ENCODE data around the gene LYST.
"Not testable (repeated sequence)": the region's sequence is repeated elsewhere in the genome, so short reads cannot be mapped to it uniquely, and the experiment has no call there.

Gene LYST

GRCh38 chr1:235790123-235790522, 76.6 kb downstream of the LYST start:
- peaks cover 3 to 18% of the 10 kb centered on the region in 2 donors for H3K36me3 ChIP-seq (ENCODE audit: control insufficient read depth in 2 of 2, insufficient read depth in 2 of 2, low read length in 2 of 2)
- no peak overlapping the region for H3K4me3 ChIP-seq (ENCODE audit: low read length in 2 of 2)
- no peaks in the 10 kb centered on the region for H3K9me3 ChIP-seq (ENCODE audit: control insufficient read depth in 2 of 2, low read length in 2 of 2)
- no peaks in the 10 kb centered on the region for H3K27me3 ChIP-seq (ENCODE audit: control insufficient read depth in 1 of 2, insufficient read depth in 2 of 2, low read length in 2 of 2)
- no peak overlapping the region for H3K27ac ChIP-seq (ENCODE audit: low read length)
- H3K4me1 ChIP-seq (ENCODE audit: control insufficient read depth, insufficient read depth, low read length) = no peaks in the 10 kb centered on the region
- no peak overlapping the region for H3K9ac ChIP-seq (ENCODE audit: low read length in 2 of 2)

- H3K36me3 ChIP-seq (ENCODE audit: control insufficient read depth in 2 of 2, insufficient read depth in 2 of 2, low read length in 2 of 2) = peaks cover 2 to 14% of the 10 kb centered on the region in 2 donors
- H3K4me3 ChIP-seq (ENCODE audit: low read length in 2 of 2); H3K9ac ChIP-seq (ENCODE audit: low read length in 2 of 2); H3K4me1 ChIP-seq (ENCODE audit: control insufficient read depth, insufficient read depth, low read length); H3K27me3 ChIP-seq (ENCODE audit: control insufficient read depth in 1 of 2, insufficient read depth in 2 of 2, low read length in 2 of 2); H3K27ac ChIP-seq (ENCODE audit: low read length); H3K9me3 ChIP-seq (ENCODE audit: control insufficient read depth in 2 of 2, low read length in 2 of 2): not testable (repeated sequence)
These were observed 80.3 kb downstream of the LYST start for GRCh38 chr1:235786227-235786898.

- H3K9me3 ChIP-seq (ENCODE audit: control insufficient read depth in 2 of 2, low read length in 2 of 2) = no peaks in the 10 kb centered on the region
- H3K27me3 ChIP-seq (ENCODE audit: control insufficient read depth in 1 of 2, insufficient read depth in 2 of 2, low read length in 2 of 2) = no peaks in the 10 kb centered on the region
- no peaks in the 10 kb centered on the region for H3K4me1 ChIP-seq (ENCODE audit: control insufficient read depth, insufficient read depth, low read length)
- no peak overlapping the region for H3K9ac ChIP-seq (ENCODE audit: low read length in 2 of 2)
- H3K27ac ChIP-seq (ENCODE audit: low read length) = no peak overlapping the region
- peaks cover 0 to 10% of the 10 kb centered on the region in 2 donors for H3K36me3 ChIP-seq (ENCODE audit: control insufficient read depth in 2 of 2, insufficient read depth in 2 of 2, low read length in 2 of 2)
- no peak overlapping the region for H3K4me3 ChIP-seq (ENCODE audit: low read length in 2 of 2)
These were observed 81.8 kb downstream of the LYST start for GRCh38 chr1:235784950-235785349.

GRCh38 chr1:235783148-235783776, 83.4 kb downstream of the LYST start:
- Histone ChIP-seq H3K9ac (ENCODE audit: low read length in 2 of 2) (no peak overlapping the region), H3K9me3 (ENCODE audit: control insufficient read depth in 2 of 2, low read length in 2 of 2) (no peaks in the 10 kb centered on the region), H3K27me3 (ENCODE audit: control insufficient read depth in 1 of 2, insufficient read depth in 2 of 2, low read length in 2 of 2) (no peaks in the 10 kb centered on the region), H3K4me3 (ENCODE audit: low read length in 2 of 2) (no peak overlapping the region), H3K36me3 (ENCODE audit: control insufficient read depth in 2 of 2, insufficient read depth in 2 of 2, low read length in 2 of 2) (peaks cover 0 to 8% of the 10 kb centered on the region in 2 donors), H3K4me1 (ENCODE audit: control insufficient read depth, insufficient read depth, low read length) (no peaks in the 10 kb centered on the region), H3K27ac (ENCODE audit: low read length) (no peak overlapping the region)

- no peak overlapping the region for H3K27ac ChIP-seq (ENCODE audit: low read length)
- no peaks in the 10 kb centered on the region for H3K4me1 ChIP-seq (ENCODE audit: control insufficient read depth, insufficient read depth, low read length)
- H3K27me3 ChIP-seq (ENCODE audit: control insufficient read depth in 1 of 2, insufficient read depth in 2 of 2, low read length in 2 of 2) = no peaks in the 10 kb centered on the region
- H3K9me3 ChIP-seq (ENCODE audit: control insufficient read depth in 2 of 2, low read length in 2 of 2) = no peaks in the 10 kb centered on the region
- no peak overlapping the region for H3K4me3 ChIP-seq (ENCODE audit: low read length in 2 of 2)
- no peak overlapping the region for H3K9ac ChIP-seq (ENCODE audit: low read length in 2 of 2)
- peaks cover 0 to 8% of the 10 kb centered on the region in 2 donors for H3K36me3 ChIP-seq (ENCODE audit: control insufficient read depth in 2 of 2, insufficient read depth in 2 of 2, low read length in 2 of 2)
These were observed 84.1 kb downstream of the LYST start for GRCh38 chr1:235782601-235783000.

GRCh38 chr1:235781807-235782206, 84.9 kb downstream of the LYST start:
- no peak overlapping the region for H3K27ac ChIP-seq (ENCODE audit: low read length)
- peaks cover 0 to 12% of the 10 kb centered on the region in 2 donors for H3K36me3 ChIP-seq (ENCODE audit: control insufficient read depth in 2 of 2, insufficient read depth in 2 of 2, low read length in 2 of 2)
- no peaks in the 10 kb centered on the region for H3K4me1 ChIP-seq (ENCODE audit: control insufficient read depth, insufficient read depth, low read length)
- no peak overlapping the region for H3K4me3 ChIP-seq (ENCODE audit: low read length in 2 of 2)
- no peak overlapping the region for H3K9ac ChIP-seq (ENCODE audit: low read length in 2 of 2)
- H3K9me3 ChIP-seq (ENCODE audit: control insufficient read depth in 2 of 2, low read length in 2 of 2) = no peaks in the 10 kb centered on the region
- no peaks in the 10 kb centered on the region for H3K27me3 ChIP-seq (ENCODE audit: control insufficient read depth in 1 of 2, insufficient read depth in 2 of 2, low read length in 2 of 2)

- Histone ChIP-seq H3K9me3 (ENCODE audit: control insufficient read depth in 2 of 2, low read length in 2 of 2) (no peaks in the 10 kb centered on the region), H3K27me3 (ENCODE audit: control insufficient read depth in 1 of 2, insufficient read depth in 2 of 2, low read length in 2 of 2) (no peaks in the 10 kb centered on the region), H3K4me3 (ENCODE audit: low read length in 2 of 2) (no peak overlapping the region), H3K27ac (ENCODE audit: low read length) (no peak overlapping the region), H3K4me1 (ENCODE audit: control insufficient read depth, insufficient read depth, low read length) (no peaks in the 10 kb centered on the region), H3K36me3 (ENCODE audit: control insufficient read depth in 2 of 2, insufficient read depth in 2 of 2, low read length in 2 of 2) (peaks cover 5 to 7% of the 10 kb centered on the region in 2 donors), H3K9ac (ENCODE audit: low read length in 2 of 2) (no peak overlapping the region)
These were observed 86.9 kb downstream of the LYST start for GRCh38 chr1:235779770-235780169.

GRCh38 chr1:235776396-235776795, 90.3 kb downstream of the LYST start:
- peaks cover 5 to 7% of the 10 kb centered on the region in 2 donors for H3K36me3 ChIP-seq (ENCODE audit: control insufficient read depth in 2 of 2, insufficient read depth in 2 of 2, low read length in 2 of 2)
- H3K9me3 ChIP-seq (ENCODE audit: control insufficient read depth in 2 of 2, low read length in 2 of 2) = no peaks in the 10 kb centered on the region
- H3K4me1 ChIP-seq (ENCODE audit: control insufficient read depth, insufficient read depth, low read length) = no peaks in the 10 kb centered on the region
- no peak overlapping the region for H3K27ac ChIP-seq (ENCODE audit: low read length)
- no peaks in the 10 kb centered on the region for H3K27me3 ChIP-seq (ENCODE audit: control insufficient read depth in 1 of 2, insufficient read depth in 2 of 2, low read length in 2 of 2)
- H3K4me3 ChIP-seq (ENCODE audit: low read length in 2 of 2) = no peak overlapping the region
- no peak overlapping the region for H3K9ac ChIP-seq (ENCODE audit: low read length in 2 of 2)

GRCh38 chr1:235775246-235775860, 91.4 kb downstream of the LYST start:
- no peak overlapping the region for H3K4me3 ChIP-seq (ENCODE audit: low read length in 2 of 2)
- H3K9me3 ChIP-seq (ENCODE audit: control insufficient read depth in 2 of 2, low read length in 2 of 2) = no peaks in the 10 kb centered on the region
- H3K27ac ChIP-seq (ENCODE audit: low read length) = no peak overlapping the region
- no peaks in the 10 kb centered on the region for H3K27me3 ChIP-seq (ENCODE audit: control insufficient read depth in 1 of 2, insufficient read depth in 2 of 2, low read length in 2 of 2)
- no peaks in the 10 kb centered on the region for H3K4me1 ChIP-seq (ENCODE audit: control insufficient read depth, insufficient read depth, low read length)
- H3K36me3 ChIP-seq (ENCODE audit: control insufficient read depth in 2 of 2, insufficient read depth in 2 of 2, low read length in 2 of 2) = peaks cover 5 to 10% of the 10 kb centered on the region in 2 donors
- no peak overlapping the region for H3K9ac ChIP-seq (ENCODE audit: low read length in 2 of 2)

GRCh38 chr1:235767795-235768194, 98.9 kb downstream of the LYST start:
- Histone ChIP-seq H3K36me3 (ENCODE audit: control insufficient read depth in 2 of 2, insufficient read depth in 2 of 2, low read length in 2 of 2) (peaks cover 0 to 16% of the 10 kb centered on the region in 2 donors), H3K9me3 (ENCODE audit: control insufficient read depth in 2 of 2, low read length in 2 of 2) (no peaks in the 10 kb centered on the region)

GRCh38 chr1:235766794-235767285, 99.9 kb downstream of the LYST start:
- Histone ChIP-seq H3K27me3 (ENCODE audit: control insufficient read depth in 1 of 2, insufficient read depth in 2 of 2, low read length in 2 of 2) (no peaks in the 10 kb centered on the region), H3K9ac (ENCODE audit: low read length in 2 of 2) (no peak overlapping the region), H3K36me3 (ENCODE audit: control insufficient read depth in 2 of 2, insufficient read depth in 2 of 2, low read length in 2 of 2) (peaks cover 4 to 16% of the 10 kb centered on the region in 2 donors), H3K4me3 (ENCODE audit: low read length in 2 of 2) (no peak overlapping the region), H3K4me1 (ENCODE audit: control insufficient read depth, insufficient read depth, low read length) (no peaks in the 10 kb centered on the region), H3K9me3 (ENCODE audit: control insufficient read depth in 2 of 2, low read length in 2 of 2) (no peaks in the 10 kb centered on the region), H3K27ac (ENCODE audit: low read length) (no peak overlapping the region)

More at GRCh38 chr1:235767795-235768194, 98.9 kb downstream of the LYST start:
- Histone ChIP-seq H3K4me3 (ENCODE audit: low read length in 2 of 2) (no peak overlapping the region), H3K4me1 (ENCODE audit: control insufficient read depth, insufficient read depth, low read length) (no peaks in the 10 kb centered on the region), H3K27me3 (ENCODE audit: control insufficient read depth in 1 of 2, insufficient read depth in 2 of 2, low read length in 2 of 2) (no peaks in the 10 kb centered on the region), H3K9ac (ENCODE audit: low read length in 2 of 2) (no peak overlapping the region), H3K27ac (ENCODE audit: low read length) (no peak overlapping the region)
